Natural killer cell (primary cell): ENCODE data around the gene SLC39A11. TPM values are rescaled to one million over a fixed set of nuclear protein-coding genes. Genes with fewer than 3 reads are reported as not detected.

Experiments used
- ATAC-seq, 3 donors: fragments of 150-1000 bp in 2 of 3; fragments of 200-7000 bp in 1 of 3; cut with Tn5 transposase; 1 replicate in 1 of 3; 2 replicates in 2 of 3; pipeline ENCODE4 v1.10.0; 2021; ENCODE audit warnings: mild to moderate bottlenecking in 2 of 3, moderate library complexity in 2 of 3
- DNase-seq, 2 donors: peaks; one replicate each; pipeline versions ENCODE4 v3.0.0 to v3.0.0-alpha.2; 2013 to 2021; ENCODE audit warnings: mixed read lengths in 1 of 2
- H3K27ac ChIP-seq: one replicate; pipeline ENCODE4 v1.5.1; 2013; ENCODE audit warnings: mild to moderate bottlenecking, low read length
- H3K27me3 ChIP-seq: one replicate; pipeline ENCODE4 v1.6.1; 2013; ENCODE audit warnings: low read length; ENCODE audit not compliant: control insufficient read depth, insufficient read depth
- H3K36me3 ChIP-seq: one replicate; pipeline ENCODE4 v1.6.1; 2013; ENCODE audit warnings: low read length; ENCODE audit not compliant: control insufficient read depth, insufficient read depth
- H3K4me1 ChIP-seq: one replicate; pipeline ENCODE4 v1.6.1; 2013; ENCODE audit warnings: low read length; ENCODE audit not compliant: control insufficient read depth, insufficient read depth
- H3K4me3 ChIP-seq: one replicate; pipeline ENCODE4 v1.5.1; 2013; ENCODE audit warnings: low read length
- H3K9me3 ChIP-seq: one replicate; pipeline ENCODE4 v1.6.1; 2013; ENCODE audit warnings: low read length; ENCODE audit not compliant: control insufficient read depth, insufficient read depth
- H3K27ac Mint-ChIP-seq, 2 donors: one replicate each; pipeline ENCODE4 v1.8.0; 2022; ENCODE audit warnings: mild to moderate bottlenecking in 2 of 2, mixed read lengths in 2 of 2, moderate library complexity in 1 of 2
- H3K27me3 Mint-ChIP-seq, 2 donors: one replicate each; pipeline ENCODE4 v1.8.0; 2022; ENCODE audit warnings: low read depth in 2 of 2, mixed read lengths in 2 of 2
- H3K36me3 Mint-ChIP-seq: one replicate; pipeline ENCODE4 v1.8.0; 2022; ENCODE audit warnings: mixed read lengths
- H3K4me1 Mint-ChIP-seq, 2 donors: one replicate each; pipeline ENCODE4 v1.8.0; 2022; ENCODE audit warnings: mixed read lengths in 2 of 2
- H3K4me3 Mint-ChIP-seq: one replicate; pipeline ENCODE4 v1.8.0; 2022; ENCODE audit warnings: mild to moderate bottlenecking, moderate library complexity, mixed read lengths
- H3K9me3 Mint-ChIP-seq, 2 donors: one replicate each; pipeline ENCODE4 v1.8.0; 2022; ENCODE audit warnings: mixed read lengths in 2 of 2
- CTCF ChIP-seq: fragments of 200-600 bp; IDR thresholded peaks from one replicate; pipeline ENCODE4 v1.8.0; 2022; ENCODE audit warnings: antibody characterized with exemption
- WGBS: methylation state at CpG from one replicate; pipeline ENCODE4 v1.1.7; 2013; ENCODE audit warnings: missing lambda C conversion rate; ENCODE audit not compliant: insufficient coverage; 5-methylcytosine and 5-hydroxymethylcytosine counted together
- intact Hi-C: fragments of 100-400 bp; cut with micrococcal nuclease; formaldehyde crosslinking; loops from one replicate; pipeline ENCODE4 v1.14.2; 2022
- total RNA-seq, 4 donors: library from RNA; stranded (reverse); fragments of 120-200 nt in 1 of 4; gene quantifications; one replicate each; pipeline versions ENCODE4 v1.2.3 to v1.2.4, GENCODE V29; 2013 to 2022

The SLC39A11 gene
- total RNA-seq, 3 donors from 2014 or later (not counting 1 experiment from before 2014, with no cell fraction given), result 32.6 to 44.9 (median 39.4) TPM

GRCh38 chr17:72661116-72661944, 431.2 kb downstream of the SLC39A11 start:
- Histone ChIP-seq H3K27ac (no peak overlapping the region), H3K4me1 (no peaks in the 10 kb centered on the region), H3K4me3 (no peak overlapping the region), H3K27me3 (no peaks in the 10 kb centered on the region), H3K9me3 (no peaks in the 10 kb centered on the region), H3K36me3 (no peaks in the 10 kb centered on the region)
- no peaks in the 10 kb centered on the region for H3K4me1 Mint-ChIP-seq
- WGBS, result 96% methylated on average over 21 of the region's 21 CpGs
- intact Hi-C loops, result no loop called here
- no peak for TF ChIP-seq CTCF
- no peaks in the 10 kb centered on the region for H3K27me3 Mint-ChIP-seq
- H3K27ac Mint-ChIP-seq, result no peak overlapping the region
- no peak for DNase-seq
- peaks cover 2% of the 10 kb centered on the region in 2 donors for H3K9me3 Mint-ChIP-seq
- ATAC-seq, result no peak
- no peaks in the 10 kb centered on the region for H3K36me3 Mint-ChIP-seq
- no peak overlapping the region for H3K4me3 Mint-ChIP-seq

DNA sequence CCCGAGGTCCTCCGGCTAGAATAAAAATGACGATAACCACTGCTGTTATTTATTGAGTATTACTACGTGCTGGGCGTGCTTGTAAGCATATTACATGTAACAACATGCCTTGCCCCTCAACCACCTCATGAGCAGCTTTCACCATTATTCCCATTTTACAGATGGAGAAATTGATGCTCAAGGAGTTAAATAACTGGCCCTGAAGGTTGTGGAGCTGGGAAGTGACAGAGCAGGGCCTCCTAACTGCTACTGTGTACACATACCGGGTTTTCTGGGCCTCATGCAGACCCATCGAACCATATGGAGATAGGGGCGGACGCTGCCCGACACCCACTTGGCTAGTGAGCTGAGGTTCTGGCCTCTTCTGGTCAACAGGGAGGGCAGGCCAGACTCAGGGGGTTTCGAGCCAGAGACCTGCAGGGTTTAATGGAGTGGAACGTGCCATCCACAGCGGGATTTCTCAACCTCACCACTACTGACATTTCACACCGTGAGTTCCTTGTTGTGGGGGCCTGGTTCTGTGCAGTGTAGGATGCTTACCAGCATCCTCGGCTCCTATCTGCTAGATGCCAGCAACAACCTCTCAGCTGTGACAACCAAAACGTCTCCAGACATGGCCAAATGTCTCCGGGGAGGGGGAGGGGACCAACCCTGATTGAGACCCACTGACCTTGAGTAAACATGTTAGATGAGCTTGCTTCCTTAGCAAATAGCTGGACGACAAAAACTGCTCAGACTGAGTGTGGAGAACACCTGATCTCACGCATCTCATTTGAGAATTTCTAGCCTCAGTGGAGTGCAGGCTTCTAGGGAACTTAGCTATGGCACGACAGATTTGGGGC, 432.0 kb downstream of the SLC39A11 start:
- intact Hi-C loops, result no loop called here
- no peak for TF ChIP-seq CTCF
- 94% methylated on average over 18 of the region's 20 CpGs for WGBS

DNA sequence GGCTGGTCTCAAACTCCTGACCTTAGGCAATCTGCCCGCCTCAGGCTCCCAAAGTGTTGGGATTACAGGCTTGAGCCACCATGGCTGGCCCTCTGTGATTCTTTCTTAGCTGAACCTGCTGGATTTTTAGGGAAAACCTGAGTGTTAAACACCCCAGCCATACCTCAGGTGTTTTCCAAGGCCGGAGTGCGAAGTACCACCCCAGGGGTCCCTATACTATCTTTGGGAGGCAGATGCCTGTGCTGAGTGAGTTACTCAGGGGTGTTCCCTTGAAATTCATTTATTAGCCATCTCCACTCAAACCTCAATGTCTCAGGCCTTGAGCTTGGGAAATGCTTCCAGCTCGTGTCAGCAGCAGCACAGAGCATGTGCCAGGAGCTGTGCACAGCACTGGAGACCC, 432.7 kb downstream of the SLC39A11 start:
- Mint-ChIP-seq H3K9me3 (no peaks in the 10 kb centered on the region), H3K36me3 (no peaks in the 10 kb centered on the region), H3K27ac (no peak overlapping the region), H3K4me3 (no peak overlapping the region), H3K27me3 (no peaks in the 10 kb centered on the region), H3K4me1 (no peaks in the 10 kb centered on the region)
- ATAC-seq (no peak), DNase-seq (no peak)
- H3K4me3 ChIP-seq, result no peak overlapping the region
- WGBS, result 89% methylated on average over 2 of the region's 4 CpGs
- H3K27ac ChIP-seq, result no peak overlapping the region
- H3K4me1 ChIP-seq, result no peaks in the 10 kb centered on the region
- H3K36me3 ChIP-seq, result no peaks in the 10 kb centered on the region
- H3K9me3 ChIP-seq, result no peaks in the 10 kb centered on the region
- no peak for TF ChIP-seq CTCF
- intact Hi-C loops, result no loop called here
- H3K27me3 ChIP-seq, result no peaks in the 10 kb centered on the region

More for the DNA sequence above, 432.0 kb downstream of the SLC39A11 start:
- Mint-ChIP-seq H3K36me3 (no peaks in the 10 kb centered on the region), H3K9me3 (no peaks in the 10 kb centered on the region), H3K27me3 (no peaks in the 10 kb centered on the region), H3K4me1 (no peaks in the 10 kb centered on the region), H3K27ac (no peak overlapping the region), H3K4me3 (no peak overlapping the region)
- DNase-seq (no peak), ATAC-seq (no peak)
- Histone ChIP-seq H3K27ac (no peak overlapping the region), H3K4me3 (no peak overlapping the region), H3K9me3 (no peaks in the 10 kb centered on the region), H3K27me3 (no peaks in the 10 kb centered on the region), H3K36me3 (no peaks in the 10 kb centered on the region), H3K4me1 (no peaks in the 10 kb centered on the region)
